GM21528 (cell line): ENCODE results near the gene PATZ1.
A peak's percentile ranks its signal among the peaks of the same experiment; 100 is the strongest.
"Not testable (repeated sequence)": the region's sequence is repeated elsewhere in the genome, so short reads cannot be mapped to it uniquely, and the experiment has no call there.

ENCODE experiments used
- ATAC-seq: cut with Tn5 transposase; IDR thresholded peaks from one replicate; pipeline ENCODE4 v1.9.1; 2021; ENCODE audit warnings: mild to moderate bottlenecking, moderate library complexity; ENCODE audit not compliant: unreplicated experiment, low FRiP score

The PATZ1 gene, protein sequence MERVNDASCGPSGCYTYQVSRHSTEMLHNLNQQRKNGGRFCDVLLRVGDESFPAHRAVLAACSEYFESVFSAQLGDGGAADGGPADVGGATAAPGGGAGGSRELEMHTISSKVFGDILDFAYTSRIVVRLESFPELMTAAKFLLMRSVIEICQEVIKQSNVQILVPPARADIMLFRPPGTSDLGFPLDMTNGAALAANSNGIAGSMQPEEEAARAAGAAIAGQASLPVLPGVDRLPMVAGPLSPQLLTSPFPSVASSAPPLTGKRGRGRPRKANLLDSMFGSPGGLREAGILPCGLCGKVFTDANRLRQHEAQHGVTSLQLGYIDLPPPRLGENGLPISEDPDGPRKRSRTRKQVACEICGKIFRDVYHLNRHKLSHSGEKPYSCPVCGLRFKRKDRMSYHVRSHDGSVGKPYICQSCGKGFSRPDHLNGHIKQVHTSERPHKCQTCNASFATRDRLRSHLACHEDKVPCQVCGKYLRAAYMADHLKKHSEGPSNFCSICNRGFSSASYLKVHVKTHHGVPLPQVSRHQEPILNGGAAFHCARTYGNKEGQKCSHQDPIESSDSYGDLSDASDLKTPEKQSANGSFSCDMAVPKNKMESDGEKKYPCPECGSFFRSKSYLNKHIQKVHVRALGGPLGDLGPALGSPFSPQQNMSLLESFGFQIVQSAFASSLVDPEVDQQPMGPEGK

DNA sequence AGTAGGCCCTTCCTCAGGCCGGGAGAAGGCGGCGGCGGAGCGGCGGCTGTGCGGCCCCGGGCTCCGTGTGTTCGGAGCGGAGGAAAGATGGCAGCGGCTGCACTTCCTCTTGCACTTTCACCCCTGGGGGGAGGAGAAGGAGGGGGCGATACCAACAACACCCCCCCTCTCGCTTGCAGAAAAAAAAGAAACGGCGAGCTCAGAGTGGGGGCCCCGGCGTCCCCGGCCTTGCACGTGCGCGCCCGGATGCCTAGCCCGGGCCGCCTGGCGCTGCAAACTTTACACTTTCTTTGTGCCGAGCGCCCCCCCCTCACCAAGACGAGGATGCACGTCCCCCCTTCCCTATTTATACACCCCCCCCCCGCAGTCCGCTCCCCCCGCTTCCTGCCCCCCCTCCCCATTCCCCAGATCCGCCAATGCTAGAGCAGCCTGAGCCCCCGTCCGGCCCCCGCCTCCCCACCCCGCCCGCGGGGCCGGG lies at the start of gene PATZ1:
Gene PATZ1, minus strand, starts transcription at position 92 of the 478 bp plus-strand sequence. CDS start 744 bp downstream, outside the sequence.
- no peak for ATAC-seq

DNA sequence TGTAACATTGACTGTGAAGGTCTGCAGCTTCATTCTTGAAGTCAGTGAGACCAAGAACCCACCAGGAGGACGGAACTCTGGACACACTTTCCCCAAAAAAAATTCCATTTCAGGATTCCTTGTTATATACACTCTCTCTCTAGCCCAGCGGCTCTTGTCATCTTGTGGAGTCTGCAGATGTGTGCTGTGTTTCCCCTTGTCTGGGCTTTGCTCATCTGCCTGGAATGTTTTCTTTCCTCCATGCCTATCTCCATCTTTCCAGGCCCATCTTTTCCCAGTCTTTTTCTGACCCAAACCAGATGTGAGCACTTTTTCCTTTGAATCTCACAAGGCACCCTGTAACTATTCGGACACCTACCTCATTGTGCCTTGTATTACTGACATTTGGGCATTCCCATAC lies 48.2 kb upstream of the PATZ1 start:
- no peak for ATAC-seq

DNA sequence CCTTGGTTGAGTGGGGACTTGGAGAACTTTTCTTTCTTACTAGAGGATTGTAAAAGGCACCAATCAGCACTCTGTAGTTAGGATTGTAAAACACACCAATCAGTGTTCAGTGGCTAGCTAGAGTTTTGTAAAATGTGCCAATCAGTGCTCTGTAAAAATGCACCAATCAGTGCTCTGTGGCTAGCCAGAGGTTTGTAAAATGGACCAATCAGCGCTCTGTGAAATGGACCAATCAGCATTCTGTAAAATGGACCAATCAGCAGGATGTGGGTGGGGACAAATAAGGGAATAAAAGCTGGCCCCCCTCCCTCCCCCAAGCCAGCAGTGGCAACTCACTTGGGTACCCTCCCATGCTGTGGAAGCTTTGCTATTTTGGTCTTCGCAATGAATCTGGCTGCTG lies 47.7 kb upstream of the PATZ1 start:
- no peak for ATAC-seq

DNA sequence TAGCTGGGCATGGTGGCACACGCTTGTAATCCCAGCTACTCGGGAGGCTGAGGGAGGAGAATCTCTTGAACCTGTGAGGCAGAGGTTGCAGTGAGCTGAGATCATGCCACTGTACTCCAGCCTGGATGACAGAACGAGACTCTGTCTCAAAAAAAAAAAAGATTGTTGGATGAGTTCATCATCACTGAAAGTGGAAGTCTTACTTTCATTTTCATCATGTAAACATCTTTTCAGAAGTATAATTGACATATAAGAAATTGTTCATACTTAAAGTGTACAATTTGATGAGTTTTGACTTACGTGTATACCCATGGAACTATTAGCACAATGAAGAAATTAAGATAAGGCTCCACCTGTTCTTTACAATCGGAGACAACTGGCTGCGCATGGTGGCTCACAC lies 32.5 kb upstream of the PATZ1 start:
- ATAC-seq = not testable (repeated sequence)

DNA sequence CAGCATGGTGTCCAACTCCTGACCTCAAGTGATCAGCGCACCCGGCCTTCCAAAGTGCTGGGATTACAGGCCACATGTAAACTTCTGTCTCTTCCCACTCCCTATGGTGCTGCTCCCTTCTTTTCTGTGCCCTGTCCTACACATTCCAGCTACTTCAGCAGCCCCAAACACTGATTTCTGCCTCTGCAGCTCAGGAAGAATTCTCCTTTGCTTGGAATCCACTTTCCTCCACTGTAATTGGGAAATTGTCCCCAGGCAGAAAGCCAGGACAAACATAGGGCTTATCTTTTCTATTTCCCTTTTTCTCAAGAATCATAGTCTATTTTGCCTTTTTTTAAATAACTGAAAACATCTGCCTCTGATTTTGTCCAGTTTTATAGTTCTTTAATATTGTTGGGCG lies 32.0 kb upstream of the PATZ1 start:
- ATAC-seq = no peak

DNA sequence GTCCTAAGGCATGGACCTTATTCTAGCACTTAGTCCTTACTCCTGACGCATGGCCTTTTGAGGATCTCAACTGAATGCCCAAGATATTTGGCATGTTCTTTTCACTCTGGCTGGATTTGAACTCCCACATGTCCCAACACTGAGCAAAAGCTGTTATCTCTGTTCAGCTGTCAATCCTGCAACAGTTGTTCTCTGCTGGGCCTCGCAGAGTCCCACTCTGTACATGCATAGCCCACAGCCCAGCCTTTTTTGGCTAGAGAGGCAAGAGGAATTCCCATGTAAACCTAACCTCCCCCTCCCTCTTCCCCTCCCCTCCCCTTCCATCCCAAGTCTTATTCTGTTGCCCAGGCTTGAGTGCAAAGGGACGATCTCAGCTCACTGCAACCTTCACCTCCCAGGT lies 31.5 kb upstream of the PATZ1 start:
- no peak for ATAC-seq

DNA sequence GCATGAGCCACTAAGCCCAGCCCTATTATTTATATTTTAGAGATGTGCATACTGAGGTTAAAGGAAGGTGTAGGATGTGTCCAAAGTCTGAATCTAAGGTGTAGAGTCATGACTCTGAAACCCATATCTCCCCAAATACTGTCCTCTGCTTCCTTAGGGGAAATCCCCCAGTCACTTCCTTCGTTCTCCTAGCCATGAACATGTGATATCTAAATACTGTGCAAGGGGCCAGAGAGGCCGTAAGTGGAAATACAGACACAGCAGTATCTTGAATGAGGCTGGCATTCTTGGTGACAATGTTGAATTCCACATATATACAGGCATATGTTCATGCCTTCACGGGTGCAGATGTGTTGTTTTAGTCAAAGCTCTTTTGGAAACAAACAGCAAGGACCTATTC lies 21.3 kb upstream of the PATZ1 start:
- no peak for ATAC-seq

DNA sequence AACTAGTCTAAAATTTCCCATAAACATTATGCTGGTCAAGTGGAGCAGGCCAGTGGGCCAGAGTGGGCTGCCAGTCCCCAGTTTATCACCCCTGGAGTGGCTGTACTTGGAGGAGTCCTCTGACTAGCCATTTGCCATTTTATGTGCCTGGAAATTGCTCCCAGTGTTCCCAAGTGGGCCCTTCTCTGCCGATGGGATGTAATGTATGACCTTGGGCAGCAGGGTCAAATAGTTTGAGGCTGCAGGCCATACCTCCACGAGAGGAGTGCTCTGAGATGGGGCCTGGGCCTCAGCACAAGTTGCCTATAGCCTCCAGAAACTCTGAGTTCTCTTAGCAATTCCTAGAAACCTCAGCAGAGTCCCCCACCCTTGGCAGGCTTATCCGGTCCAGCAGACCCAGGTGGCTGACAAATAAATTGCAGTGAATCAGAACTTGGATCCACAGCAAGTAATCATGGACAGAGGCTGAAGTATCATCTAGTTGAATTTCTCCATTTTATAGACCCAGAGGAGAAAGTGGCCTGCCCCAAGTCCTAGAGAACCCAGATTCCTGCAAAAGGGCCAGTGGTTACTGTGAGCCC lies 17.8 kb upstream of the PATZ1 start:
- no peak for ATAC-seq

DNA sequence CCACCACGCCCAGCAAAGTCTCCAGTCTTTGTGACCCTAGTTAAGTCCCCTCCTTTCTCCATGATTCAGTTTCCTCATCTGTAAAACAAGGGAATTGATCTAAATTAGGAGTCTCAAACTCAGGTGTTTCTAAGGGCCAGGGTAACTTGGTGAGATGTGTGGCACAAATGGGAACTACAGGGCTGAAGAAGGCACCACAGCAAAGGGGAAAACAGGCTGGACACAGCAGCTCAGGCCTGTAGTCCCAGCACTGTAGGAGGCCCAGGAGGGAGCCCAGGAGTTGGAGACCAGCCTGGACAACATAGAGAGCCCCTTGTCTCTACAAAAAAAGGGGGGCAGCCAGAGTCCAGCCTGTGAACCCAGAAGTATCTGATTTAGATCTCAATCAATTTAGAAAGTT lies 15.6 kb upstream of the PATZ1 start:
- ATAC-seq = no peak

DNA sequence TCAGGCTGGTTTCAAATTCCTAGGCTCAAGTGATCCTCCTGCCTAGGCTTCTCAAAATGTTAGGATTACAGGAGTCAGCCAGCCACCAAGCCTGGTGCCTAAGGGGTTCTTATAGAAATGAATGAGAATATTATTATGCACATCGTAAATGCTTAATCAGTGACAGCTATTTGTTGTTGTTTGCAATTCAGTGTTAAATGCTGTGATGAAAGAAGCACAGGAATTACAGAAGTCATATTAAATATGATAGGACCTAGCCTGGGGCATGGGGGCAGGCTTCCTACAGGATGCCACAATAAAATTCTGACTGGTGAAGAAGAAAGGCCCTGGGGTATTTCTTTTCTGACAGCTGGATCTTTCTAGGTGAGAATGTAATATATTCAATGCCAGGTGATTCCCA lies 13.9 kb upstream of the PATZ1 start:
- no peak for ATAC-seq

DNA sequence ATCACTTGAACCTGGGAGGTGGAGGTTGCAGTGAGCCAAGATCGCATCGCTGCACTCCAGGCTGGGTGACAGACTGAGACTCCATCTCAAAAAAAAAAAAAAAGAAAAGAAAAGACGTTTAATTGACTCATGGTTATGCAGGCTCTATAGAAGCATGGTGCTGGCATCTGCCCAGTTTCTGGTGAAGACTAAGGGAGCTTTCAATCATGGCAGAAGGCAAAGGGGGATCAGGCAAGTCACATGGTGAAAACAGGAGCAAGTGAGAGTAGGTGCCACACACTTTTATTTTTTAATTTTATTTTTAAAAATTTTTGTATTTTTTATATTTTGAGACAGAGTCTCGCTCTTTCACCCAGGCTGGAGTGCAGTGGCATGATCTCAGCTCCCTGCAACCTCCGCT lies 8.4 kb upstream of the PATZ1 start:
- no peak for ATAC-seq

DNA sequence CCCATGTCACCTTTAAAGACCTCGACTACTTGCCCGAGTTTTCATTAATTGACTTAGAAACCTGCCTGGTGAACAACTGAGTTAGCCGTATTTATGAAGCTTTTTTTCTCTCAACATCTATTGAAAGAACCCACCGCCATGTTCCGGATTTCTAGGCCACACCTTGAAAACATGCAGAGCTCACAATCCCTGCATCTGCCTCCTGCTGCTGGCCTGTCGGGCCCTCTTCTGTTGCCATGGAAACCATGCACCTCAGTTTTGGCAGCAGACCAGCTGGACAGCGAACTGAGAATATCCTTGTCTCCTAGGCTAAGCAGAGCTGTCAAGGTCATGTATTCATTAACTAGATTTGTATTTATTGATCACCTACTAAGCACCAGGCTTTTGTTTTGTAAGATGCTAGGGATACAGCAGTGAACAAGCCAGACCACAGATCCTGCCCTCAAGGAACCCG lies 4.3 kb upstream of the PATZ1 start:
- ATAC-seq = no peak

DNA sequence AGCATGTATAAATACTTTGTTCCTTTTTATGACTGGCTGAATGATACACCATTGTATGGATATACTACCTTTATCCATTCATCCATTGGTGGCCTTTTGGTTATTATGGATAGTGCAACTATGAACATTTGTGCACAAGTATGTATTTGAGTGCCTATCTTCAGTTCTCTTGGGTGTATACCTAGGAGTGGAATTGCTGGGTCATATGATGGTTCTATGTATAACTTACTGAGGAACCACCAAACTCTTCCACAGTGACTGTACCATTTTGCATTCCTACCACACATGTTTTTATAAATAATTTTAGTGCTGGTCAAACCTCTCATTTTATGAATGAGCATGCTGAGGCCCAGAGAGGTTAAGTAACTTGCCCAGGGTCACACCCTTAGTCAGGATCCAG lies 3.8 kb upstream of the PATZ1 start:
- no peak for ATAC-seq

DNA sequence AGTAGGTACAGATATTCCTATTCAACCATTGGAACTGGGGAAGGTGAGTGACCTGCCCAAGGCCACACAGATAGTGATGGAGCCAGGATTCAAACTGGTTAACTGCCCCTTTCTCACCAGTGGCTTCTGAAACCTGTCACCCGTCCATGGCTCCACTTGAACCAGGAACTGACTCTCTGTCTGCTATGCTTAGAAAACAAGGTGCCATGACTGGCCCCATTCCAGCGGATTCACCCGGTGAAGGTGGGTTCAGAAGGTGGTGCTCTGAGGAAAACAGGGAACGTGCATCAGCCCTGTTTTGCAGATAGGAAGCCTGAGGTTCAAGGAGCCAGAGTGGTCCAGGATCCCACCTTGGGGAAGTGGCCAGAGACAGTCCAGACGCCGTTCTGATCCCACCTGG lies 2.6 kb upstream of the PATZ1 start:
- no peak for ATAC-seq

DNA sequence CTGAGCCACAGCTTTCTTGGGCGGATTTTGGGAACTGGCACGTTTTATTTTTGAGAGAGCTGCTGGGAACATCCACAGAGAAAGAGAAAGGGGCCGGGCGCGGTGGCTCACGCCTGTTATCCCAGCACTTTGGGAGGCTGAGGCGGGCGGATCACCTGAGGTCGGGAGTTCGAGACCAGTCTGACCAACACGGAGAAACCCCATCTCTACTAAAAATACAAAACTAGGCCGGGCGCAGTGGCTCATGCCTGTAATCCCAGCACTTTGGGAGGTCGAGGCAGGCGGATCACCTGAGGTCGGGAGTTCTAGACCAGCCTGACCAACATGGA lies 1.8 kb upstream of the PATZ1 start:
- ATAC-seq = not testable (repeated sequence)

DNA sequence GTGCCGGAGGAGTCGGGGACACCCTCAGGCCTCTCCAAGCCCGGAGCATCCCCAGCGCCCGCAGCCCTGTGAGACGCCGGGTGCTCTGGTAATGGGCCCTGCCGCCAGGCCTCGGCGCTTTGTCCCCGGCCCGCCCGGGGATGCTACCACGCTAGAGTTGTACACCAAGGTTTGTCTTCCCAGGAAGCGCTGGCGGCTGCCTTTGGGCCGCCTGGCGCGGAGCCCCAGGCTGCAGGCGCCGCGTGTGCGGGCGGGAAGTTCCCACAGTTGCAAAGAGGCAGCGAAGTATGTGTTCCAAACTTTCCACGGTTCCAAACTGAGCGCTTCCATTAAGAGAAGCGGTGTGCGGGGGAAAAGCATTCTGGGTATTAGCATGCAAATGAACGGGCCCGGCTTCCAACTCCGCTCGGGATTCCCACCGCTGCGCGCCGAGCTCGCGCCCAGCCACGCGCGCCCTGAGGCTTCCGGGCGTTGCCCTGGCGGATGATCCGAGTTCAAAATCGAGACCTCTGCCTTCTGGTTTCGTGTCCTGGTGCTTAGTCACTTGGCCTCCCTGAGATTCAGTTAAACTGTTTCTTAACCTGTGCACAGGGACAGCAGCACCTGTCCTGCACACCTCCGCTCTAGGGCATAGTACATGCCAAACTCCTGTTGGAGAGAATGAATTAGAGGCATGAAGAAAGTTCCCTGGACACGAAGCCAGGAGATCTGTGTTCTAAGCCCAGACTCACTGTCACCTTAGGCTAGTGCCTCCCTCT lies 1.3 kb upstream of the PATZ1 start:
- ATAC-seq = no peak

DNA sequence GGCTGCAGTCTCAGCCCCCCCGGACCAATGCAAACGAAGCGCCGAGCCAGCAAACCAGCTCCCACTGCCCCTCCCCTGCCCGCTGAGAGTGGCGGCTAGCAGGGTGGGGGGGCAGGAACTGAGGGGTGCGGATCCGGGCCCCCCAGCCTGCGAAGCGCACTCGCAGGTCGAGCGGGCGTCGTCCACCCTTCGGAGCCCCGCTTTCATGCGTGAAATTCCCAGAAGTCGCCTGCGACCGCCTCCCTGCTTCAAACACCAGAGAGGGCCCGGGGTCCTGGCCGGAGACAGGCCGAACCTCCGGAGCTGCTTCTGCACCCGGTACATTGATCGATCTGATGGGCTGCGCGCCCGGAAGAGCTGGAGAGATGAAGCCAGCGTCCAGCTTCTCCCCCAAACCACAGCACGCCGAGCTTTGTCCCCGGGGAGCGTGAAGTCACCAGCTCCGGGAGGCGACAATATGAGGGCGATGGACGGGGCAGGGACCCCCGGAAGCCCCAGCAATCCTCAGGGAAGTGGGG lies 646 bp upstream of the PATZ1 start:
- no peak for ATAC-seq

DNA sequence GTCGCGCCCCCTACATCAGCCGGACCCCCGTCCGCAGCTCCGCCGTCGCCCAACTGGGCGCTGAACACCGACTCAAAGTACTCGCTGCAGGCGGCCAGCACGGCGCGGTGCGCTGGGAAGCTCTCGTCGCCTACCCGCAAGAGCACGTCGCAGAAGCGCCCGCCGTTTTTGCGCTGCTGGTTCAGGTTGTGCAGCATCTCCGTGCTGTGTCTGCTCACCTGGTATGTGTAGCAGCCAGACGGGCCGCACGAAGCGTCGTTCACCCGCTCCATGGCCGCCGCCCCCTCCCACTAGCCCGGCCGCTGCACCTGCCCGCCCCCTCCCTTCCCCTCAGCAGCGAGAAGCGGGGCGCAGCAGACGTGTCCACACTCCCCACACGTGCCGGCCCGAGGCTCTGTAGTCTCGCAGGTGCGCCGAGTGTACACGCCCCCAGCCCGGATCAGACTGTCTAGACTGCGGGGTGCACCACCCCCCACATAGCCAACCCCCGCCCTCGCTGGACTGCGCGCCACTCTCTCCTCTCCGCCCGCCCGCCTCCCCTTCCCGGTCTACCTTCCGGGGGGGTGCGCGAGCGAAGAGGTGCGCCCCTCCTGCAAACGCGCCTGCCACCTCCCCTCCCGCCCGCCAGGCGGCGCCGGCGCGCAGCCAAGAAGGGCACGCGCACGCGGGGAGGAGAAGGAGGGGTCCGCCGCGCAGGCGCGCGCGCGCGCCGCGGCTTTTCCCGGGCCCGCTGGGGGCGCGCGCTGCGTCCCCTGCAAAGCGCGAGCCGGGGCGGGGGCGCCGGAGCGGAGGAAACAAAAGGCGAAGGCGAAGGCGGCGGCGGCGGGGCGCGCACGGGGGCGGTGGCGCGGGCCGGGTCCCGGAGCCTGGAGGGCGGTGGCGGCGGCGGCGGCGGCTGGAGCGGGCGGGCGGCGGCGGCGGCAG lies 553 bp downstream of the PATZ1 start:
- peak; percentile 47 for ATAC-seq

DNA sequence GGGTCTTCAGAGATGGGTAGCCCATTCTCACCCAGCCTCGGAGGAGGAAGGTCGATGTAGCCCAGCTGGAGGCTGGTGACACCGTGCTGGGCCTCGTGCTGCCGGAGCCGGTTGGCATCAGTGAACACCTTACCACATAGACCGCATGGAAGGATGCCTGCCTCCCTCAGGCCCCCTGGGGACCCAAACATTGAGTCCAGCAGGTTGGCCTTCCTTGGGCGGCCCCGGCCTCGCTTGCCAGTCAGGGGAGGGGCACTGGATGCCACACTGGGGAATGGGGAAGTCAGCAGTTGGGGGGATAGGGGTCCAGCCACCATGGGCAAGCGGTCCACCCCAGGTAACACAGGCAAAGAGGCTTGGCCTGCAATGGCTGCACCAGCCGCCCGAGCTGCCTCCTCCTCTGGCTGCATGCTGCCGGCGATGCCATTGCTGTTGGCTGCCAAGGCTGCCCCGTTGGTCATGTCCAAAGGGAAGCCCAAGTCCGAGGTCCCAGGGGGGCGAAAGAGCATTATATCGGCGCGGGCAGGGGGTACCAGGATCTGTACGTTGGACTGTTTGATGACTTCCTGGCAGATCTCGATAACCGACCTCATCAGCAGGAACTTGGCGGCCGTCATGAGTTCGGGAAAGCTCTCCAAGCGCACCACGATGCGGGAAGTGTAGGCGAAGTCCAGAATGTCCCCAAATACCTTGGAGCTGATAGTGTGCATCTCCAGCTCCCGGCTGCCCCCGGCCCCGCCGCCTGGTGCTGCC lies 1.4 kb downstream of the PATZ1 start:
- ATAC-seq = no peak
